PC-9 (cell line): ENCODE results near the gene SHISA9.

Experiments used
- EZH2 ChIP-seq: fragments of 200-600 bp; sonication (generic); IDR thresholded peaks from 2 replicates; pipeline ENCODE4 v1.8.0; 2017; ENCODE audit warnings: antibody characterized with exemption, low read depth
- TF ChIP-seq, protein P1 (sequence below): fragments of 200-600 bp; sonication (generic); conservative IDR thresholded peaks from 2 replicates; pipeline ENCODE4 v1.6.1; 2017; ENCODE audit warnings: mixed run types, antibody characterized with exemption, mild to moderate bottlenecking, moderate library complexity

DNA sequence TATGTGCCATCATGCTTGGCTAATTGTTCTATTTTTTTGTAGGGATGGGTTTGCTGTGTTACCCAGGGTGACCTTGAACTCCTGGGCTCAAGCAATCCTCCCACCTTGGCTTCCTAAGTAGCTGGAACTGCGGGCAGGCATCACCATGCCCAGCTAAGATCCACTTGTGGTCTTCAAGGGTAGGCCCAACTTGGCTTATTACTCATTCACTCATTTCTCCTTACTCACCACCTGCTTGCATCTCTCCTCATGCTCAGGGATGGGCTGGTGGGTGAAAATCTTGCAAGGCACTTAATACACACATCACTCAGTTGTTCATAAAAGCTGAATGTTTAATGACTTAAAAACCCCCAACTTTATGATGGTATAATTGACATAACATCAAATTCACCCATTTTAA, 207.8 kb downstream of the SHISA9 start:
- TF ChIP-seq, protein P1, sequence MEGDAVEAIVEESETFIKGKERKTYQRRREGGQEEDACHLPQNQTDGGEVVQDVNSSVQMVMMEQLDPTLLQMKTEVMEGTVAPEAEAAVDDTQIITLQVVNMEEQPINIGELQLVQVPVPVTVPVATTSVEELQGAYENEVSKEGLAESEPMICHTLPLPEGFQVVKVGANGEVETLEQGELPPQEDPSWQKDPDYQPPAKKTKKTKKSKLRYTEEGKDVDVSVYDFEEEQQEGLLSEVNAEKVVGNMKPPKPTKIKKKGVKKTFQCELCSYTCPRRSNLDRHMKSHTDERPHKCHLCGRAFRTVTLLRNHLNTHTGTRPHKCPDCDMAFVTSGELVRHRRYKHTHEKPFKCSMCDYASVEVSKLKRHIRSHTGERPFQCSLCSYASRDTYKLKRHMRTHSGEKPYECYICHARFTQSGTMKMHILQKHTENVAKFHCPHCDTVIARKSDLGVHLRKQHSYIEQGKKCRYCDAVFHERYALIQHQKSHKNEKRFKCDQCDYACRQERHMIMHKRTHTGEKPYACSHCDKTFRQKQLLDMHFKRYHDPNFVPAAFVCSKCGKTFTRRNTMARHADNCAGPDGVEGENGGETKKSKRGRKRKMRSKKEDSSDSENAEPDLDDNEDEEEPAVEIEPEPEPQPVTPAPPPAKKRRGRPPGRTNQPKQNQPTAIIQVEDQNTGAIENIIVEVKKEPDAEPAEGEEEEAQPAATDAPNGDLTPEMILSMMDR = no peak
- no peak for TF ChIP-seq EZH2
